Right lobe of liver (tissue), 4 donors: Measurements from ENCODE around the gene HDAC7.

Experiments used
- POLR2A ChIP-seq: fragments of 450-650 bp; IDR thresholded peaks from one replicate; pipeline ENCODE4 v1.6.1; 2017; ENCODE audit warnings: antibody characterized with exemption, mild to moderate bottlenecking
- TF ChIP-seq, protein P1 (sequence below), 4 donors: fragments of 200-600 bp in 3 of 4; fragments of 450-650 bp in 1 of 4; IDR thresholded peaks; one replicate each; pipeline versions ENCODE4 v1.5.1 to v1.8.0; 2016 to 2022; ENCODE audit warnings: antibody characterized with exemption in 4 of 4, mild to moderate bottlenecking in 2 of 4
- donor health status: DM: no; HTN: no; CAD: no.
- donor health status: DM: no; HTN: no; CAD: no.
- donor health status: DM: no; HTN: yes; CAD: no.

DNA sequence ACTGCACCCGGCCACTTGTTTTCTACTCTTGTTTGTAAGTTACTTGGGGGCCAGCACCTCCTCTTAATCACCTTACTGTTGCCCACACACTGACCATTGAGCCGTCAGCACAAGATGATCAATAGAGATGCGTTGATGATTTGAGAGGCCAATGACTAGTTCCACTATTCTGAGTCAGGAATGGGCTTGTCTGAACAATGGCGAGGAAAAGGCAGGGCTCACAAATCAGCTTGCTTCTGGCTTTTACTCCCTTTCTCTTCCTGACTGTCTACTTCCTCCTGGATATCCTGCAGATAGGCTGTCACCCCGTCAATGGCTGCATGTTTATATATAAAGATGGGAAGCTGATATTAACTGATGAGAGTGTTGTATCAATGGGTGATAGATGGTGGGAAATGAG is 29.1 kb upstream of the HDAC7 start:
- TF ChIP-seq, protein P1, sequence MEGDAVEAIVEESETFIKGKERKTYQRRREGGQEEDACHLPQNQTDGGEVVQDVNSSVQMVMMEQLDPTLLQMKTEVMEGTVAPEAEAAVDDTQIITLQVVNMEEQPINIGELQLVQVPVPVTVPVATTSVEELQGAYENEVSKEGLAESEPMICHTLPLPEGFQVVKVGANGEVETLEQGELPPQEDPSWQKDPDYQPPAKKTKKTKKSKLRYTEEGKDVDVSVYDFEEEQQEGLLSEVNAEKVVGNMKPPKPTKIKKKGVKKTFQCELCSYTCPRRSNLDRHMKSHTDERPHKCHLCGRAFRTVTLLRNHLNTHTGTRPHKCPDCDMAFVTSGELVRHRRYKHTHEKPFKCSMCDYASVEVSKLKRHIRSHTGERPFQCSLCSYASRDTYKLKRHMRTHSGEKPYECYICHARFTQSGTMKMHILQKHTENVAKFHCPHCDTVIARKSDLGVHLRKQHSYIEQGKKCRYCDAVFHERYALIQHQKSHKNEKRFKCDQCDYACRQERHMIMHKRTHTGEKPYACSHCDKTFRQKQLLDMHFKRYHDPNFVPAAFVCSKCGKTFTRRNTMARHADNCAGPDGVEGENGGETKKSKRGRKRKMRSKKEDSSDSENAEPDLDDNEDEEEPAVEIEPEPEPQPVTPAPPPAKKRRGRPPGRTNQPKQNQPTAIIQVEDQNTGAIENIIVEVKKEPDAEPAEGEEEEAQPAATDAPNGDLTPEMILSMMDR (IDR thresholded peaks at IDR 0.05): no peak
- no peak for TF ChIP-seq POLR2A
